Endodermal cell (in vitro differentiated cells): ENCODE measurements around the gene RPS27A. TPM values are rescaled to one million over a fixed set of nuclear protein-coding genes. Genes with fewer than 3 reads are reported as not detected.
"Not testable (repeated sequence)": the region's sequence is repeated elsewhere in the genome, so short reads cannot be mapped to it uniquely, and the experiment has no call there.

Source experiments
- DNase-seq: peaks from one replicate; pipeline ENCODE4 v3.0.0-alpha.2; 2017
- H3K27ac ChIP-seq: 2 replicates; pipeline ENCODE4 v1.5.1; 2013; ENCODE audit warnings: mild to moderate bottlenecking, low read depth, low read length, moderate library complexity
- H3K27me3 ChIP-seq: 2 replicates; pipeline ENCODE4 v1.6.1; 2013; ENCODE audit warnings: mild to moderate bottlenecking, low read length, moderate library complexity; ENCODE audit not compliant: insufficient read depth, control insufficient read depth, poor library complexity, severe bottlenecking
- H3K36me3 ChIP-seq: 2 replicates; pipeline ENCODE4 v1.7.0; 2013; ENCODE audit warnings: mild to moderate bottlenecking, low read length, moderate library complexity; ENCODE audit not compliant: control insufficient read depth, insufficient read depth
- H3K4me1 ChIP-seq: one replicate; pipeline ENCODE4 v1.7.0; 2013; ENCODE audit warnings: low read length; ENCODE audit not compliant: control insufficient read depth, insufficient read depth
- H3K4me3 ChIP-seq: 2 replicates; pipeline ENCODE4 v1.5.1; 2013; ENCODE audit warnings: mild to moderate bottlenecking, low read length, moderate library complexity
- H3K9ac ChIP-seq: 2 replicates; pipeline ENCODE4 v1.6.1; 2013; ENCODE audit warnings: mild to moderate bottlenecking, low read length, moderate library complexity; ENCODE audit not compliant: poor library complexity, severe bottlenecking; ENCODE audit errors: extremely low read depth
- H3K9me3 ChIP-seq: 2 replicates; pipeline ENCODE4 v1.6.1; 2013; ENCODE audit warnings: mild to moderate bottlenecking, low read length, moderate library complexity; ENCODE audit not compliant: control insufficient read depth
- H3K27ac Mint-ChIP-seq: 2 replicates; pipeline ENCODE4 v1.8.0; 2020; ENCODE audit warnings: mixed read lengths
- H3K27me3 Mint-ChIP-seq: 2 replicates; pipeline ENCODE4 v1.8.0; 2021; ENCODE audit warnings: mild to moderate bottlenecking, mixed read lengths; ENCODE audit not compliant: insufficient read depth
- H3K36me3 Mint-ChIP-seq: 2 replicates; pipeline ENCODE4 v1.8.0; 2020; ENCODE audit warnings: low read depth, mixed read lengths
- H3K4me1 Mint-ChIP-seq: 2 replicates; pipeline ENCODE4 v1.8.0; 2020; ENCODE audit warnings: mixed read lengths
- H3K4me3 Mint-ChIP-seq: 2 replicates; pipeline ENCODE4 v1.8.0; 2020; ENCODE audit warnings: mild to moderate bottlenecking, moderate library complexity, mixed read lengths
- H3K9me3 Mint-ChIP-seq: 2 replicates; pipeline ENCODE4 v1.8.0; 2020; ENCODE audit warnings: mild to moderate bottlenecking, mixed read lengths
- CTCF ChIP-seq: fragments of 200-600 bp; sonication (generic); conservative IDR thresholded peaks from 2 replicates; pipeline ENCODE4 v1.5.0; 2021; ENCODE audit warnings: antibody characterized with exemption, mild to moderate bottlenecking
- WGBS, 2 experiments: methylation state at CpG; one replicate each; pipeline versions ENCODE4 v1.1.5 to v1.1.7; 2013; ENCODE audit warnings: missing lambda C conversion rate in 2 of 2, mixed read lengths in 1 of 2; ENCODE audit not compliant: insufficient coverage in 1 of 2, insufficient read length in 1 of 2; 5-methylcytosine and 5-hydroxymethylcytosine counted together
- long read RNA-seq, 4 experiments: library from polyadenylated mRNA in 2 of 4; library from RNA in 1 of 4; library from capped mRNA in 1 of 4; stranded (forward) in 3 of 4; unstranded in 1 of 4; transcript quantifications; one replicate each; pipeline ENCODE4 v2.0.0, GENCODE V29; 2020 to 2021; ENCODE audit warnings: inconsistent platforms in 1 of 4
- polyA plus RNA-seq, 2 experiments: library from polyadenylated mRNA; stranded (reverse); fragments of 50-300 nt; gene quantifications; one replicate each; pipeline ENCODE4 v1.2.3, GENCODE V29; 2013
- total RNA-seq, 2 donors: library from RNA; stranded (reverse); fragmentation: NEBNext Ultra II Directional in 1 of 2; extraction: Animal tissue kit (Norgen Biotek cat#: 25700) in 1 of 2; gene quantifications; 2 replicates in 1 of 2; 3 replicates in 1 of 2; pipeline ENCODE4 v1.2.1, GENCODE V29; 2021

The RPS27A gene
- 1,000 to 10,000 TPM; 1,231 to 1,254 TPM for total RNA-seq
- polyA plus RNA-seq (2013, experiment 1 of 2): 1,975 TPM
- polyA plus RNA-seq (2013, experiment 2 of 2): 1,984 TPM
- long read RNA-seq, experiment 1, transcript RPS27A-203 (5 exons, 796 nt): major isoform, 22 of 817 reads
- long read RNA-seq, experiment 1, partial matches to known transcripts: 717 of 817 reads
- long read RNA-seq, experiment 1, other reads (novel, unspliced or antisense): 78 of 817 reads
- long read RNA-seq, experiment 2, transcript RPS27A-203 (5 exons, 796 nt): minor isoform, 76 of 396 reads
- long read RNA-seq, experiment 2, transcript RPS27A-201 (6 exons, 1,071 nt): major isoform, 310 of 396 reads
- long read RNA-seq, experiment 2, partial matches to known transcripts: 4 of 396 reads
- long read RNA-seq, experiment 2, other reads (novel, unspliced or antisense): 6 of 396 reads
- long read RNA-seq, experiment 3, transcript RPS27A-201 (6 exons, 1,071 nt): major isoform, 908 of 1,025 reads
- long read RNA-seq, experiment 3, transcript RPS27A-203 (5 exons, 796 nt): minor isoform, 83 of 1,025 reads
- long read RNA-seq, experiment 3, partial matches to known transcripts: 7 of 1,025 reads
- long read RNA-seq, experiment 3, other reads (novel, unspliced or antisense): 26 of 1,025 reads
- long read RNA-seq, experiment 4, transcript RPS27A-201 (6 exons, 1,071 nt): major isoform, 11 of 34 reads
- long read RNA-seq, experiment 4, transcript RPS27A-203 (5 exons, 796 nt): minor isoform, 5 of 34 reads
- long read RNA-seq, experiment 4, partial matches to known transcripts: 6 of 34 reads
- long read RNA-seq, experiment 4, other reads (novel, unspliced or antisense): 7 of 34 reads

- Histone ChIP-seq H3K27ac (peak within 1 kb of the TSS; percentile 89), H3K9ac (peak within 1 kb of the TSS; percentile 98), H3K9me3 (no peaks in the 10 kb centered on the region), H3K36me3 (peaks cover 44% of the 10 kb centered on the region), H3K4me1 (peaks cover 2% of the 10 kb centered on the region), H3K4me3 (peak within 1 kb of the TSS; percentile 99), H3K27me3 (no peaks in the 10 kb centered on the region)
- Mint-ChIP-seq H3K27ac (peak within 1 kb of the TSS; percentile 98), H3K27me3 (no peaks in the 10 kb centered on the region), H3K4me3 (peak within 1 kb of the TSS; percentile 96), H3K36me3 (peaks cover 51% of the 10 kb centered on the region), H3K9me3 (no peaks in the 10 kb centered on the region), H3K4me1 (peaks cover 26% of the 10 kb centered on the region)
- TF ChIP-seq CTCF: no peak
- peak; percentile 96 for DNase-seq
- 0 to 1% methylated on average over 28 to 37 of the region's 37 CpGs for WGBS, 2 experiments
Observed at GRCh38 chr2:55232084-55232862, at the start of gene RPS27A, which contains the start of gene CLHC1. Gene RPS27A, plus strand, starts transcription at chr2:55232688. Its CDS starts 137 bp downstream, at chr2:55232825. Gene CLHC1, minus strand, starts transcription at chr2:55232293. Its CDS starts 9,882 bp downstream, at chr2:55222411.

- H3K4me1 Mint-ChIP-seq: peaks cover 19% of the 10 kb centered on the region
- H3K4me3 ChIP-seq, H3K36me3 Mint-ChIP-seq, H3K27me3 ChIP-seq, DNase-seq, H3K36me3 ChIP-seq, H3K27ac ChIP-seq, H3K4me3 Mint-ChIP-seq, H3K9ac ChIP-seq, H3K9me3 Mint-ChIP-seq, H3K27ac Mint-ChIP-seq, H3K27me3 Mint-ChIP-seq, H3K4me1 ChIP-seq, H3K9me3 ChIP-seq: not testable (repeated sequence)
- 87 to 94% methylated on average over 2 to 8 of the region's 8 CpGs for WGBS, 2 experiments
Observed at GRCh38 chr2:55186837-55187236, 45.7 kb upstream of the RPS27A start.

- H3K4me1 ChIP-seq, DNase-seq, H3K4me3 ChIP-seq, H3K4me3 Mint-ChIP-seq, H3K27me3 ChIP-seq, H3K27ac Mint-ChIP-seq, H3K27ac ChIP-seq, H3K9ac ChIP-seq, H3K27me3 Mint-ChIP-seq, H3K9me3 ChIP-seq, H3K4me1 Mint-ChIP-seq: not testable (repeated sequence)
- H3K9me3 Mint-ChIP-seq: peaks cover 24% of the 10 kb centered on the region
- WGBS, 2 experiments: 97 to 100% methylated on average over 2 of the region's 2 CpGs
- H3K36me3 Mint-ChIP-seq: peaks cover 43% of the 10 kb centered on the region
- H3K36me3 ChIP-seq: peaks cover 22% of the 10 kb centered on the region
Observed at GRCh38 chr2:55191888-55192287, 40.6 kb upstream of the RPS27A start.
